Measurements from ENCODE around the gene TBL1X.

- no peak for TF ChIP-seq CTCF (conservative IDR thresholded peaks at IDR 0.05; ENCODE audit: low read depth, low read length)
- TF ChIP-seq EZH2 (IDR thresholded peaks at IDR 0.05; ENCODE audit: low read length, unreplicated experiment) = no peak
These were observed 3.8 kb upstream of the TBL1X start for GRCh38 chrX:9461087-9461486.
